ENCODE data around the gene INHBB. TPM values are rescaled to one million over a fixed set of nuclear protein-coding genes. Genes with fewer than 3 reads are reported as not detected.

INHBB gene
- polyA plus RNA-seq, 4 donors, result 0.07 to 3.2 (median 0.27) TPM; not detected in 1

GRCh38 chr2:120394764-120395163, 48.8 kb downstream of the INHBB start:
- FAIRE-seq (no peak), DNase-seq (no peak)
- WGBS, 3 donors, result 84 to 92% (median 90%) methylated on average over 8 of the region's 8 CpGs
- Histone ChIP-seq H3K4me3 (ENCODE audit: low read depth in 1 of 3, low read length in 3 of 3) (no peak overlapping the region), H3K9me3 (ENCODE audit: control insufficient read depth in 2 of 2, insufficient read depth in 1 of 2, low read depth in 1 of 2, low read length in 1 of 2) (peaks cover 0 to 4% of the 10 kb centered on the region in 2 donors), H3K27me3 (ENCODE audit: control insufficient read depth in 3 of 3, insufficient read depth in 3 of 3, low read length in 3 of 3) (no peaks in the 10 kb centered on the region), H3K36me3 (ENCODE audit: control insufficient read depth in 3 of 3, insufficient read depth in 2 of 3, low read depth in 1 of 3, low read length in 3 of 3) (no peaks in the 10 kb centered on the region), H3K4me1 (ENCODE audit: control insufficient read depth in 3 of 3, insufficient read depth in 2 of 3, low read depth in 1 of 3, low read length in 2 of 3) (no peaks in the 10 kb centered on the region), H3K27ac (ENCODE audit: low read depth in 1 of 3, low read length in 2 of 3) (no peak overlapping the region)

GRCh38 chr2:120395221-120396012, 49.5 kb downstream of the INHBB start:
- 70 to 72% (median 72%) methylated on average over 21 of the region's 21 CpGs for WGBS, 3 donors

GRCh38 chr2:120396013-120396860, 50.3 kb downstream of the INHBB start:
- FAIRE-seq, result no peak
- Histone ChIP-seq H3K4me3 (ENCODE audit: low read depth in 1 of 3, low read length in 3 of 3) (no peak overlapping the region), H3K4me1 (ENCODE audit: control insufficient read depth in 3 of 3, insufficient read depth in 2 of 3, low read depth in 1 of 3, low read length in 2 of 3) (no peaks in the 10 kb centered on the region), H3K27ac (ENCODE audit: low read depth in 1 of 3, low read length in 2 of 3) (no peak overlapping the region), H3K36me3 (ENCODE audit: control insufficient read depth in 3 of 3, insufficient read depth in 2 of 3, low read depth in 1 of 3, low read length in 3 of 3) (no peaks in the 10 kb centered on the region), H3K9me3 (ENCODE audit: control insufficient read depth in 2 of 2, insufficient read depth in 1 of 2, low read depth in 1 of 2, low read length in 1 of 2) (peaks cover 0 to 4% of the 10 kb centered on the region in 2 donors), H3K27me3 (ENCODE audit: control insufficient read depth in 3 of 3, insufficient read depth in 3 of 3, low read length in 3 of 3) (no peaks in the 10 kb centered on the region)
- DNase-seq, result peak in 1 of 2 donors; percentile 17
- 65 to 70% (median 66%) methylated on average over 30 to 31 of the region's 31 CpGs for WGBS, 3 donors

More at GRCh38 chr2:120395221-120396012, 49.5 kb downstream of the INHBB start:
- no peak for FAIRE-seq
- Histone ChIP-seq H3K36me3 (ENCODE audit: control insufficient read depth in 3 of 3, insufficient read depth in 2 of 3, low read depth in 1 of 3, low read length in 3 of 3) (no peaks in the 10 kb centered on the region), H3K4me1 (ENCODE audit: control insufficient read depth in 3 of 3, insufficient read depth in 2 of 3, low read depth in 1 of 3, low read length in 2 of 3) (no peaks in the 10 kb centered on the region), H3K27ac (ENCODE audit: low read depth in 1 of 3, low read length in 2 of 3) (no peak overlapping the region), H3K4me3 (ENCODE audit: low read depth in 1 of 3, low read length in 3 of 3) (no peak overlapping the region), H3K9me3 (ENCODE audit: control insufficient read depth in 2 of 2, insufficient read depth in 1 of 2, low read depth in 1 of 2, low read length in 1 of 2) (peaks cover 0 to 4% of the 10 kb centered on the region in 2 donors), H3K27me3 (ENCODE audit: control insufficient read depth in 3 of 3, insufficient read depth in 3 of 3, low read length in 3 of 3) (no peaks in the 10 kb centered on the region)
- no peak for DNase-seq

- no peaks in the 10 kb centered on the region for H3K4me1 ChIP-seq (ENCODE audit: control insufficient read depth in 3 of 3, insufficient read depth in 2 of 3, low read depth in 1 of 3, low read length in 2 of 3)
- no peaks in the 10 kb centered on the region for H3K36me3 ChIP-seq (ENCODE audit: control insufficient read depth in 3 of 3, insufficient read depth in 2 of 3, low read depth in 1 of 3, low read length in 3 of 3)
- 58 to 76% (median 63%) methylated on average over 25 of the region's 25 CpGs for WGBS, 3 donors
- no peaks in the 10 kb centered on the region for H3K27me3 ChIP-seq (ENCODE audit: control insufficient read depth in 3 of 3, insufficient read depth in 3 of 3, low read length in 3 of 3)
- H3K4me3 ChIP-seq (ENCODE audit: low read depth in 1 of 3, low read length in 3 of 3), result no peak overlapping the region
- H3K27ac ChIP-seq (ENCODE audit: low read depth in 1 of 3, low read length in 2 of 3), result no peak overlapping the region
- DNase-seq, result no peak
- peaks cover 0 to 4% of the 10 kb centered on the region in 2 donors for H3K9me3 ChIP-seq (ENCODE audit: control insufficient read depth in 2 of 2, insufficient read depth in 1 of 2, low read depth in 1 of 2, low read length in 1 of 2)
- FAIRE-seq, result no peak
Measured at GRCh38 chr2:120396861-120397811, 51.2 kb downstream of the INHBB start.

GRCh38 chr2:120398051-120398995, 52.4 kb downstream of the INHBB start:
- no peak for FAIRE-seq
- WGBS, 3 donors, result 64 to 77% (median 69%) methylated on average over 15 to 18 of the region's 18 CpGs
- Histone ChIP-seq H3K9me3 (ENCODE audit: control insufficient read depth in 2 of 2, insufficient read depth in 1 of 2, low read depth in 1 of 2, low read length in 1 of 2) (no peaks in the 10 kb centered on the region), H3K27ac (ENCODE audit: low read depth in 1 of 3, low read length in 2 of 3) (no peak overlapping the region), H3K36me3 (ENCODE audit: control insufficient read depth in 3 of 3, insufficient read depth in 2 of 3, low read depth in 1 of 3, low read length in 3 of 3) (no peaks in the 10 kb centered on the region), H3K4me3 (ENCODE audit: low read depth in 1 of 3, low read length in 3 of 3) (no peak overlapping the region), H3K27me3 (ENCODE audit: control insufficient read depth in 3 of 3, insufficient read depth in 3 of 3, low read length in 3 of 3) (no peaks in the 10 kb centered on the region), H3K4me1 (ENCODE audit: control insufficient read depth in 3 of 3, insufficient read depth in 2 of 3, low read depth in 1 of 3, low read length in 2 of 3) (no peaks in the 10 kb centered on the region)
- DNase-seq, result no peak

GRCh38 chr2:120398996-120399888, 53.3 kb downstream of the INHBB start:
- no peaks in the 10 kb centered on the region for H3K9me3 ChIP-seq (ENCODE audit: control insufficient read depth in 2 of 2, insufficient read depth in 1 of 2, low read depth in 1 of 2, low read length in 1 of 2)
- H3K4me3 ChIP-seq (ENCODE audit: low read depth in 1 of 3, low read length in 3 of 3), result no peak overlapping the region
- DNase-seq (peak; percentile 51 to 67), FAIRE-seq (no peak)
- H3K36me3 ChIP-seq (ENCODE audit: control insufficient read depth in 3 of 3, insufficient read depth in 2 of 3, low read depth in 1 of 3, low read length in 3 of 3), result no peaks in the 10 kb centered on the region
- WGBS, 3 donors, result 36 to 71% (median 51%) methylated on average over 22 of the region's 22 CpGs
- no peak overlapping the region for H3K27ac ChIP-seq (ENCODE audit: low read depth in 1 of 3, low read length in 2 of 3)
- H3K27me3 ChIP-seq (ENCODE audit: control insufficient read depth in 3 of 3, insufficient read depth in 3 of 3, low read length in 3 of 3), result no peaks in the 10 kb centered on the region
- H3K4me1 ChIP-seq (ENCODE audit: control insufficient read depth in 3 of 3, insufficient read depth in 2 of 3, low read depth in 1 of 3, low read length in 2 of 3), result no peaks in the 10 kb centered on the region

- no peak overlapping the region for H3K4me3 ChIP-seq (ENCODE audit: low read depth in 1 of 3, low read length in 3 of 3)
- H3K4me1 ChIP-seq (ENCODE audit: control insufficient read depth in 3 of 3, insufficient read depth in 2 of 3, low read depth in 1 of 3, low read length in 2 of 3), result no peaks in the 10 kb centered on the region
- no peaks in the 10 kb centered on the region for H3K9me3 ChIP-seq (ENCODE audit: control insufficient read depth in 2 of 2, insufficient read depth in 1 of 2, low read depth in 1 of 2, low read length in 1 of 2)
- DNase-seq, result no peak
- FAIRE-seq, result no peak
- WGBS, 3 donors, result 75 to 86% (median 80%) methylated on average over 8 of the region's 8 CpGs
- no peaks in the 10 kb centered on the region for H3K27me3 ChIP-seq (ENCODE audit: control insufficient read depth in 3 of 3, insufficient read depth in 3 of 3, low read length in 3 of 3)
- H3K27ac ChIP-seq (ENCODE audit: low read depth in 1 of 3, low read length in 2 of 3), result no peak overlapping the region
- H3K36me3 ChIP-seq (ENCODE audit: control insufficient read depth in 3 of 3, insufficient read depth in 2 of 3, low read depth in 1 of 3, low read length in 3 of 3), result no peaks in the 10 kb centered on the region
Measured at GRCh38 chr2:120399889-120400240, 53.9 kb downstream of the INHBB start.

Measured in small intestine (tissue), 7 donors.